Left lung (tissue), 10 donors: ENCODE results near the gene RBBP5. TPM values are rescaled to one million over a fixed set of nuclear protein-coding genes. Genes with fewer than 3 reads are reported as not detected.

ENCODE experiments used
- ATAC-seq: fragments of 200-7000 bp; cut with Tn5 transposase; one replicate; pipeline ENCODE4 v1.9.1; 2020; ENCODE audit warnings: moderate library complexity
- DNase-seq, 4 donors: peaks; one replicate each; pipeline ENCODE4 v3.0.0-alpha.2; 2013 to 2020
- H3K27ac ChIP-seq, 2 donors: fragments of 200-600 bp; sonication (generic) in 1 of 2; one replicate each; pipeline versions ENCODE4 v1.5.0 to v1.8.0; 2020 to 2021
- H3K27me3 ChIP-seq, 2 donors: fragments of 200-600 bp; sonication (generic) in 1 of 2; one replicate each; pipeline versions ENCODE4 v1.5.0 to v1.8.0; 2020 to 2021
- H3K36me3 ChIP-seq, 2 donors: fragments of 200-600 bp; sonication (generic) in 1 of 2; one replicate each; pipeline versions ENCODE4 v1.5.0 to v1.8.0; 2020 to 2021
- H3K4me1 ChIP-seq, 2 donors: fragments of 200-600 bp; one replicate each; pipeline ENCODE4 v1.8.0; 2021
- H3K4me3 ChIP-seq, 2 donors: fragments of 200-600 bp; sonication (generic) in 1 of 2; one replicate each; pipeline versions ENCODE4 v1.5.0 to v1.8.0; 2020 to 2021; ENCODE audit warnings: mild to moderate bottlenecking in 1 of 2
- H3K9me3 ChIP-seq, 2 donors: fragments of 200-600 bp; sonication (generic) in 1 of 2; one replicate each; pipeline versions ENCODE4 v1.5.0 to v1.8.0; 2020 to 2021
- intact Hi-C, 2 donors: fragments of 100-400 bp; cut with DNase I; formaldehyde crosslinking; loops; one replicate each; pipeline versions ENCODE4 v1.11.2 to v1.14.2; 2022
- polyA plus RNA-seq, 6 donors: library from polyadenylated mRNA; unstranded; fragments of 120-200 nt; gene quantifications; one replicate each; pipeline ENCODE4 v1.2.1, GENCODE V29; 2013; ENCODE audit not compliant: insufficient read length in 6 of 6
- total RNA-seq, 2 donors: library from RNA; stranded (reverse); fragmentation: NEBNext Ultra II Directional; extraction: Animal tissue kit (Norgen Biotek cat#: 25700); gene quantifications; one replicate each; pipeline ENCODE4 v1.2.1, GENCODE V29; 2021
- TF ChIP-seq, protein P1 (sequence below), 2 donors: fragments of 200-600 bp; sonication (generic) in 1 of 2; IDR thresholded peaks; one replicate each; pipeline versions ENCODE4 v1.5.0 to v1.8.0; 2021; ENCODE audit warnings: antibody characterized with exemption in 2 of 2
- donor health status: DM: no; HTN: yes; CAD: no.
- donor health status: DM: no; HTN: no; CAD: no.

Gene RBBP5
- total and polyA plus RNA-seq, 8 donors = 14.9 to 21.3 (median 20.2) TPM

DNA sequence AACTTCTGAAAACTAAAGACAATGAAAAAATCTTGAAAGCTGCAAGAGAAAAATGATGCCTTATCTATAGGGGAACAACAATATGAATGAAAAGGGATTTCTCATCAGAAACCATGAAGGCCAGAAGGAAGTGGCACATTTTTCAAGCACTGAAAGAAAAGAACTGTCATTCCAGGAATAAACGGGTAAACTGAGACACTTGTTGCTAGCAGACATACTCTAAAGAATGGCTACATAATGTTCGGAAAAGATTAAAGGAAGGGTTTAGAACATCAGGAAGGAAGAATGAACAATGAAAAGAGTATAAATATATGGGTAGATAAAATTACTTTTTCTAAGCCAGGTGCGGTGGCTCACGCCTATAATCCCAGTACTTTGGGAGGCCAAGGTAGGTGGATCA is 14.5 kb downstream of the RBBP5 start:
- no peak overlapping the region for H3K27ac ChIP-seq
- no peak for DNase-seq
- no peak for ATAC-seq
- H3K27me3 ChIP-seq = no peaks in the 10 kb centered on the region
- TF ChIP-seq, protein P1, sequence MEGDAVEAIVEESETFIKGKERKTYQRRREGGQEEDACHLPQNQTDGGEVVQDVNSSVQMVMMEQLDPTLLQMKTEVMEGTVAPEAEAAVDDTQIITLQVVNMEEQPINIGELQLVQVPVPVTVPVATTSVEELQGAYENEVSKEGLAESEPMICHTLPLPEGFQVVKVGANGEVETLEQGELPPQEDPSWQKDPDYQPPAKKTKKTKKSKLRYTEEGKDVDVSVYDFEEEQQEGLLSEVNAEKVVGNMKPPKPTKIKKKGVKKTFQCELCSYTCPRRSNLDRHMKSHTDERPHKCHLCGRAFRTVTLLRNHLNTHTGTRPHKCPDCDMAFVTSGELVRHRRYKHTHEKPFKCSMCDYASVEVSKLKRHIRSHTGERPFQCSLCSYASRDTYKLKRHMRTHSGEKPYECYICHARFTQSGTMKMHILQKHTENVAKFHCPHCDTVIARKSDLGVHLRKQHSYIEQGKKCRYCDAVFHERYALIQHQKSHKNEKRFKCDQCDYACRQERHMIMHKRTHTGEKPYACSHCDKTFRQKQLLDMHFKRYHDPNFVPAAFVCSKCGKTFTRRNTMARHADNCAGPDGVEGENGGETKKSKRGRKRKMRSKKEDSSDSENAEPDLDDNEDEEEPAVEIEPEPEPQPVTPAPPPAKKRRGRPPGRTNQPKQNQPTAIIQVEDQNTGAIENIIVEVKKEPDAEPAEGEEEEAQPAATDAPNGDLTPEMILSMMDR (IDR thresholded peaks at IDR 0.05) = no peak
- H3K4me3 ChIP-seq = no peak overlapping the region
- H3K4me1 ChIP-seq = no peaks in the 10 kb centered on the region
- H3K9me3 ChIP-seq = no peaks in the 10 kb centered on the region
- peaks cover 0 to 91% of the 10 kb centered on the region in 2 donors for H3K36me3 ChIP-seq
- intact Hi-C loops = no loop called here

DNA sequence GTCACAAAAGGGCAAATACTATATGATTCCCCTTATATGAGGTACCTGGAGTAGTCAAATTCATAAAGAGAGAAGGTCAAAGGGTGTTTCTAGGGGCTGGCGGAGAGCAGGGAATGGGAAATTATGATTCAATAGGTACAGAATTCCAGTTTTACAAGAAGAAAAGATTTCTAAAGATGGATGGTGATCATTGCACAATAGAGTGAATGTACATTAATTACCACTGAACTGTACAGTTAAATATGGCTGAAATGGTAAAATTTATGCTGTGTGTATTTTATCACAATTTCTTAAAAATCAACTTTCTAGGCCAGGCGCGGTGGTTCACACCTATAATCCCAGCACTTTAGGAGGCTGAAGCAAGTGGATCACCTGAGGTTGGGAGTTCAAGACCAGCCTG is 19.4 kb downstream of the RBBP5 start:
- intact Hi-C loops = no loop called here
- no peak for DNase-seq
- ATAC-seq = no peak
- Histone ChIP-seq H3K36me3 (peaks cover 0 to 100% of the 10 kb centered on the region in 2 donors), H3K27ac (no peak overlapping the region), H3K27me3 (no peaks in the 10 kb centered on the region), H3K9me3 (no peaks in the 10 kb centered on the region), H3K4me3 (no peak overlapping the region), H3K4me1 (no peaks in the 10 kb centered on the region)
- TF ChIP-seq, protein P1 (IDR thresholded peaks at IDR 0.05) = no peak

- intact Hi-C loops = no loop called here
- no peak for ATAC-seq
- TF ChIP-seq, protein P1 (IDR thresholded peaks at IDR 0.05) = no peak
- Histone ChIP-seq H3K9me3 (no peaks in the 10 kb centered on the region), H3K4me1 (no peaks in the 10 kb centered on the region), H3K27ac (no peak overlapping the region), H3K36me3 (peaks cover 3 to 97% of the 10 kb centered on the region in 2 donors), H3K4me3 (no peak overlapping the region), H3K27me3 (no peaks in the 10 kb centered on the region)
- DNase-seq = no peak
These were observed 23.5 kb downstream of the RBBP5 start for GRCh38 chr1:205098242-205098641.

GRCh38 chr1:205095422-205095821 is 26.4 kb downstream of the RBBP5 start:
- Histone ChIP-seq H3K4me1 (no peaks in the 10 kb centered on the region), H3K9me3 (no peaks in the 10 kb centered on the region), H3K4me3 (no peak overlapping the region), H3K27me3 (no peaks in the 10 kb centered on the region), H3K27ac (no peak overlapping the region), H3K36me3 (peaks cover 3 to 97% of the 10 kb centered on the region in 2 donors)
- TF ChIP-seq, protein P1 (IDR thresholded peaks at IDR 0.05) = no peak
- DNase-seq (no peak), ATAC-seq (no peak)
- intact Hi-C loops = no loop called here

DNA sequence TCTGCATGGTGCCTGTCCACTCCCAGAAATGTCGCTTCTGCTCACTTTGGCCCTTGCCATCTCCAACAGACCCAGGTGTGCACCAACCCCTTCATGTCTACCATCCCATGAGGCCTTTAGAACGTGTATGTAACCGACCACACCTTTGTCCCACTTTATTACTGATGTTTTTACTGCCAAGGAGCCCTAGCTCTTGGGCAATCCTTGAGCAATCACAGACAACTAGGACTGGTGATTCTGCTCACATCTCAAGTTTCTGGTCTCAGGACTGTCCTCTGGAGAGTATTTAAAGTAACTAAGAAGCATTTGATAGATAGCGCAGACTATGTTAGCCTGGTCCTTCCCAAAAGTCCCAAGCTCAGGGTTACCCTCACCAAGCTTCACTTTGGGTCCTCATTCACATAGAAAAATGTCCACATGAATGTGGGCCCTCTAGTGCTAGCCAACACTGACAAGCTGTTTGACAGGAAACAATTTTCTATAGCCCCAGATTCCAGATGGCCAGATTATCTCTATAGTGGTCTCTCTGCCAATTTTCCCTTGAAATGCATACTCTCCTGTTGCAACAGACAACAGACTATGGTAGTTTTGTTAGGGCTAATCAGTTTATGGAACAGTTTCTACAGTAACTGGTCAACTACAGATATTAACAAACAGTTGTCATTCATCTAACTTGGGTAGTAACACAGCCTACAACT is 30.6 kb downstream of the RBBP5 start:
- Histone ChIP-seq H3K4me1 (no peaks in the 10 kb centered on the region), H3K27ac (no peak overlapping the region), H3K9me3 (no peaks in the 10 kb centered on the region), H3K4me3 (no peak overlapping the region), H3K27me3 (no peaks in the 10 kb centered on the region), H3K36me3 (peaks cover 0 to 97% of the 10 kb centered on the region in 2 donors)
- TF ChIP-seq, protein P1 (IDR thresholded peaks at IDR 0.05) = no peak
- intact Hi-C loops = no loop called here
- DNase-seq = peak in 2 of 4 donors; percentile 13 to 30
- ATAC-seq = no peak
